WTC11 (cell line): ENCODE data around the gene SULF2. TPM values are rescaled to one million over a fixed set of nuclear protein-coding genes. Genes with fewer than 3 reads are reported as not detected.

Source experiments
- ATAC-seq: fragments of 200-7000 bp; cut with Tn5 transposase; 2 replicates; pipeline ENCODE4 v1.10.0; 2021; ENCODE audit warnings: mild to moderate bottlenecking, moderate library complexity
- CTCF ChIA-PET: fragments of 300-600 bp; sonication (Branson Sonifier 250); formaldehyde crosslinking; loops from one replicate; lab custom pipeline; 2021; ENCODE audit warnings: antibody characterized with exemption; lab: Charles Lee
- POLR2A ChIA-PET: fragments of 350-600 bp; sonication (Branson Sonifier 250); formaldehyde crosslinking; loops from one replicate; lab custom pipeline; 2021; ENCODE audit warnings: antibody characterized with exemption; lab: Charles Lee
- DNase-seq: peaks from one replicate; pipeline ENCODE4 v3.0.0; 2021; ENCODE audit warnings: low spot score
- H3K27ac Mint-ChIP-seq: 2 replicates; pipeline ENCODE4 v1.8.0; 2021; ENCODE audit warnings: mixed read lengths
- H3K27me3 Mint-ChIP-seq: 2 replicates; pipeline ENCODE4 v1.8.0; 2021; ENCODE audit warnings: low read depth, mild to moderate bottlenecking, moderate library complexity, mixed read lengths
- H3K36me3 Mint-ChIP-seq: 2 replicates; pipeline ENCODE4 v1.8.0; 2021; ENCODE audit warnings: mixed read lengths
- H3K4me1 Mint-ChIP-seq: 2 replicates; pipeline ENCODE4 v1.8.0; 2022; ENCODE audit warnings: mixed read lengths
- H3K4me3 Mint-ChIP-seq: 2 replicates; pipeline ENCODE4 v1.8.0; 2021; ENCODE audit warnings: mild to moderate bottlenecking, moderate library complexity, mixed read lengths
- H3K9me3 Mint-ChIP-seq: 2 replicates; pipeline ENCODE4 v1.8.0; 2021; ENCODE audit warnings: mixed read lengths
- ETV6 ChIP-seq: sonication (generic); formaldehyde crosslinking; IDR thresholded peaks from 2 replicates; pipeline ENCODE4 v1.8.1; 2022; ENCODE audit warnings: mild to moderate bottlenecking, missing genetic modification reagents
- FOXJ3 ChIP-seq: sonication (generic); formaldehyde crosslinking; IDR thresholded peaks from 2 replicates; pipeline ENCODE4 v1.9.0; 2021; ENCODE audit warnings: missing genetic modification reagents, mild to moderate bottlenecking, borderline replicate concordance
- GTF2I ChIP-seq: fragments of 250-450 bp; sonication (Bioruptor Pico); conservative IDR thresholded peaks from 2 replicates; pipeline ENCODE4 v1.4.0; 2021; ENCODE audit warnings: mild to moderate bottlenecking
- IRF2 ChIP-seq: sonication (generic); formaldehyde crosslinking; IDR thresholded peaks from 2 replicates; pipeline ENCODE4 v1.8.0; 2022; ENCODE audit warnings: low read depth, missing genetic modification reagents, borderline replicate concordance
- MXD4 ChIP-seq: fragments of 250-450 bp; sonication (Bioruptor Pico); IDR thresholded peaks from 2 replicates; pipeline ENCODE4 v1.8.0; 2021; ENCODE audit warnings: mild to moderate bottlenecking, moderate library complexity, borderline replicate concordance
- MYBL2 ChIP-seq: sonication (generic); formaldehyde crosslinking; IDR thresholded peaks from 2 replicates; pipeline ENCODE4 v1.8.1; 2023; ENCODE audit warnings: mild to moderate bottlenecking, moderate library complexity, missing genetic modification reagents
- NFE2L1 ChIP-seq: sonication (generic); formaldehyde crosslinking; IDR thresholded peaks from 2 replicates; pipeline ENCODE4 v1.8.1; 2023; ENCODE audit warnings: missing genetic modification reagents
- OVOL2 ChIP-seq: fragments of 250-450 bp; sonication (Bioruptor Pico); IDR thresholded peaks from 2 replicates; pipeline ENCODE4 v1.9.0; 2021; ENCODE audit warnings: mild to moderate bottlenecking, borderline replicate concordance
- PREB ChIP-seq: sonication (generic); formaldehyde crosslinking; IDR thresholded peaks from 2 replicates; pipeline ENCODE4 v1.8.1; 2022; ENCODE audit warnings: mild to moderate bottlenecking, missing genetic modification reagents, moderate library complexity, borderline replicate concordance
- TEAD1 ChIP-seq: sonication (generic); formaldehyde crosslinking; IDR thresholded peaks from 2 replicates; pipeline ENCODE4 v1.8.0; 2022; ENCODE audit warnings: mild to moderate bottlenecking, missing genetic modification reagents
- TP53 ChIP-seq: sonication (generic); formaldehyde crosslinking; IDR thresholded peaks from 2 replicates; pipeline ENCODE4 v1.8.1; 2023; ENCODE audit warnings: mild to moderate bottlenecking, missing genetic modification reagents
- ZBTB43 ChIP-seq: sonication (generic); formaldehyde crosslinking; IDR thresholded peaks from 2 replicates; pipeline ENCODE4 v1.8.1; 2023; ENCODE audit warnings: mild to moderate bottlenecking, missing genetic modification reagents
- ZMAT4 ChIP-seq: fragments of 250-450 bp; sonication (Bioruptor Pico); IDR thresholded peaks from 2 replicates; pipeline ENCODE4 v1.9.0; 2021; ENCODE audit warnings: mild to moderate bottlenecking
- ZNF423 ChIP-seq: fragments of 250-450 bp; sonication (Bioruptor Pico); IDR thresholded peaks from 2 replicates; pipeline ENCODE4 v2.1.2; 2022; ENCODE audit warnings: mild to moderate bottlenecking, moderate library complexity
- total RNA-seq: library from RNA; stranded (reverse); gene quantifications from 3 replicates; pipeline ENCODE4 v1.2.3, GENCODE V29; 2021
- TF ChIP-seq, protein P1 (sequence below): fragments of 250-450 bp; sonication (Bioruptor Pico); IDR thresholded peaks from 2 replicates; pipeline ENCODE4 v1.9.0; 2021; ENCODE audit warnings: mild to moderate bottlenecking, borderline replicate concordance
- TF ChIP-seq, protein P2 (sequence below): fragments of 250-450 bp; sonication (Bioruptor Pico); IDR thresholded peaks from 2 replicates; pipeline ENCODE4 v2.1.2; 2022; ENCODE audit warnings: mild to moderate bottlenecking, moderate library complexity
- TF ChIP-seq, protein P3 (sequence below): sonication (generic); formaldehyde crosslinking; IDR thresholded peaks from 2 replicates; pipeline ENCODE4 v1.8.1; 2023; ENCODE audit warnings: mild to moderate bottlenecking, missing genetic modification reagents, moderate library complexity
- TF ChIP-seq, protein P4 (sequence below): sonication (generic); formaldehyde crosslinking; IDR thresholded peaks from 2 replicates; pipeline ENCODE4 v1.8.0; 2022; ENCODE audit warnings: mild to moderate bottlenecking, missing genetic modification reagents

SULF2 gene
- total RNA-seq, 1 experiment from 2014 or later: 36.0 TPM

DNA sequence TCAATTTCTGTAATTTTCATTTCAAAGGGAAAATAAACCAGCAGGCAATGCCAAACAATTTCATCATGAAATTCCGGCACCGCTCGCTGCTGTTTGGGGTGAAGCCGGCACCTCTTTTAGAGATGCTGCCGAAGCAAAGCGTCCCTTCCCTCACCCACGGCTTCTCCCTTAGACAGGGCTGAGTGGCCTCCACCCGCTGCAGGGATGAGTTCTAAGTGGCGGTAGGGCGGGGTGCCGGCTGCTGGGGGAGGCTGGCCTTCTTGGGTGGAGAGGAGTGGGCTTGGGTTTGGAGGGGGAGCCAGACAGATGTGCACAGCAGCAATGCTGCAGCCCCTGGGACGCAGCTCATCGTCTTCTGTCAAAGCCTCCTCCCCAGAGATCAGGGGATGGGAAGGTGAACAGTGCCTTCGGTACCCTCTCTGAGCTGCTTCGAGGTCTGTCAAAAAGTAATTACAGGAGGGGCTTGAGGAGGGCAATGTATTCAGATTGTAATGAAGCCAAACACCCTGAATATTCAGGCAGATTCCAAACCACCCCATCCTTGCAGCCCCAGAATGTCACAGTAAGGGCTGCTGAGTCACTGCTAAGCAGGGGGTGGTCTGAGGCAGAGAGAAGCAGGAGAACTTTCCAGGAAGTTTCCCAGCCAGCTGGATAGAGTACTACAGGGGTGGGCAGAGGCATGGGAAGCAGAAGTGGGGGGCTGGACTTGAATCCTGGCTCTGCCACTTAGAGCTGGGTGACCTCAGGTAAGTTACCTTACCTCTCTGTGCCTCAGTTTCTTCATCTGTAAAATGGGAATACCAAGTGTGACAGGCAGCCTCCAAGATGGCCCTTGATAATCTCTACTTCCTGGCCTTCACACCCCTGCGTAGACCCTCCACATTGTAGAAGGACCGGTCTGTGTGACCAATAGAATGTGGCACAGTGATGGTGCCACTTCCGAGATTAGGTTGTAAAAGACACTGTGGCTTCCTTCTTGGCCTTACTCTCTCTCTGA is 96.6 kb downstream of the SULF2 start:
- no peak overlapping the region for H3K4me3 Mint-ChIP-seq
- TF ChIP-seq, protein P1, sequence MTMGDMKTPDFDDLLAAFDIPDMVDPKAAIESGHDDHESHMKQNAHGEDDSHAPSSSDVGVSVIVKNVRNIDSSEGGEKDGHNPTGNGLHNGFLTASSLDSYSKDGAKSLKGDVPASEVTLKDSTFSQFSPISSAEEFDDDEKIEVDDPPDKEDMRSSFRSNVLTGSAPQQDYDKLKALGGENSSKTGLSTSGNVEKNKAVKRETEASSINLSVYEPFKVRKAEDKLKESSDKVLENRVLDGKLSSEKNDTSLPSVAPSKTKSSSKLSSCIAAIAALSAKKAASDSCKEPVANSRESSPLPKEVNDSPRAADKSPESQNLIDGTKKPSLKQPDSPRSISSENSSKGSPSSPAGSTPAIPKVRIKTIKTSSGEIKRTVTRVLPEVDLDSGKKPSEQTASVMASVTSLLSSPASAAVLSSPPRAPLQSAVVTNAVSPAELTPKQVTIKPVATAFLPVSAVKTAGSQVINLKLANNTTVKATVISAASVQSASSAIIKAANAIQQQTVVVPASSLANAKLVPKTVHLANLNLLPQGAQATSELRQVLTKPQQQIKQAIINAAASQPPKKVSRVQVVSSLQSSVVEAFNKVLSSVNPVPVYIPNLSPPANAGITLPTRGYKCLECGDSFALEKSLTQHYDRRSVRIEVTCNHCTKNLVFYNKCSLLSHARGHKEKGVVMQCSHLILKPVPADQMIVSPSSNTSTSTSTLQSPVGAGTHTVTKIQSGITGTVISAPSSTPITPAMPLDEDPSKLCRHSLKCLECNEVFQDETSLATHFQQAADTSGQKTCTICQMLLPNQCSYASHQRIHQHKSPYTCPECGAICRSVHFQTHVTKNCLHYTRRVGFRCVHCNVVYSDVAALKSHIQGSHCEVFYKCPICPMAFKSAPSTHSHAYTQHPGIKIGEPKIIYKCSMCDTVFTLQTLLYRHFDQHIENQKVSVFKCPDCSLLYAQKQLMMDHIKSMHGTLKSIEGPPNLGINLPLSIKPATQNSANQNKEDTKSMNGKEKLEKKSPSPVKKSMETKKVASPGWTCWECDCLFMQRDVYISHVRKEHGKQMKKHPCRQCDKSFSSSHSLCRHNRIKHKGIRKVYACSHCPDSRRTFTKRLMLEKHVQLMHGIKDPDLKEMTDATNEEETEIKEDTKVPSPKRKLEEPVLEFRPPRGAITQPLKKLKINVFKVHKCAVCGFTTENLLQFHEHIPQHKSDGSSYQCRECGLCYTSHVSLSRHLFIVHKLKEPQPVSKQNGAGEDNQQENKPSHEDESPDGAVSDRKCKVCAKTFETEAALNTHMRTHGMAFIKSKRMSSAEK: no peak
- peak; percentile 28; the same call in 1 of the 2 replicates for TF ChIP-seq ZNF423 (CRISPR knock-in tag)
- peak; percentile 97 for TF ChIP-seq NFE2L1 (CRISPR knock-in tag)
- no peak for TF ChIP-seq IRF2
- TF ChIP-seq MXD4 (CRISPR knock-in tag): no peak
- TF ChIP-seq ZMAT4: no peak
- TF ChIP-seq ZBTB43: no peak
- no peak for TF ChIP-seq MYBL2 (CRISPR knock-in tag)
- no peak for TF ChIP-seq TP53 (CRISPR knock-in tag)
- TF ChIP-seq OVOL2 (CRISPR knock-in tag): no peak
- TF ChIP-seq GTF2I (CRISPR knock-in tag): peak; percentile 50; the same call in 1 of the 2 replicates
- TF ChIP-seq, protein P2, sequence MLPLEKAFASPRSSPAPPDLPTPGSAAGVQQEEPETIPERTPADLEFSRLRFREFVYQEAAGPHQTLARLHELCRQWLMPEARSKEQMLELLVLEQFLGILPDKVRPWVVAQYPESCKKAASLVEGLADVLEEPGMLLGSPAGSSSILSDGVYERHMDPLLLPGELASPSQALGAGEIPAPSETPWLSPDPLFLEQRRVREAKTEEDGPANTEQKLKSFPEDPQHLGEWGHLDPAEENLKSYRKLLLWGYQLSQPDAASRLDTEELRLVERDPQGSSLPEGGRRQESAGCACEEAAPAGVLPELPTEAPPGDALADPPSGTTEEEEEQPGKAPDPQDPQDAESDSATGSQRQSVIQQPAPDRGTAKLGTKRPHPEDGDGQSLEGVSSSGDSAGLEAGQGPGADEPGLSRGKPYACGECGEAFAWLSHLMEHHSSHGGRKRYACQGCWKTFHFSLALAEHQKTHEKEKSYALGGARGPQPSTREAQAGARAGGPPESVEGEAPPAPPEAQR: no peak
- TF ChIP-seq TEAD1 (CRISPR knock-in tag): peak; percentile 41; the same call in 1 of the 2 replicates
- peak; percentile 52; the same call in 1 of the 2 replicates for TF ChIP-seq ETV6
- TF ChIP-seq, protein P3, sequence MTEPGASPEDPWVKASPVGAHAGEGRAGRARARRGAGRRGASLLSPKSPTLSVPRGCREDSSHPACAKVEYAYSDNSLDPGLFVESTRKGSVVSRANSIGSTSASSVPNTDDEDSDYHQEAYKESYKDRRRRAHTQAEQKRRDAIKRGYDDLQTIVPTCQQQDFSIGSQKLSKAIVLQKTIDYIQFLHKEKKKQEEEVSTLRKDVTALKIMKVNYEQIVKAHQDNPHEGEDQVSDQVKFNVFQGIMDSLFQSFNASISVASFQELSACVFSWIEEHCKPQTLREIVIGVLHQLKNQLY (CRISPR knock-in tag): no peak
- TF ChIP-seq, protein P4, sequence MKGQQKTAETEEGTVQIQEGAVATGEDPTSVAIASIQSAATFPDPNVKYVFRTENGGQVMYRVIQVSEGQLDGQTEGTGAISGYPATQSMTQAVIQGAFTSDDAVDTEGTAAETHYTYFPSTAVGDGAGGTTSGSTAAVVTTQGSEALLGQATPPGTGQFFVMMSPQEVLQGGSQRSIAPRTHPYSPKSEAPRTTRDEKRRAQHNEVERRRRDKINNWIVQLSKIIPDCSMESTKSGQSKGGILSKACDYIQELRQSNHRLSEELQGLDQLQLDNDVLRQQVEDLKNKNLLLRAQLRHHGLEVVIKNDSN: no peak
- no peak for TF ChIP-seq PREB (CRISPR knock-in tag)
- no peak for TF ChIP-seq FOXJ3
- ChIA-PET POLR2A (interaction anchor here (0.6 kb wide), 1 partner anchor 436 kb away, joined by 5 read pairs; no protein-coding TSS in a partner anchor), CTCF (interaction anchor here (0.7 to 2.5 kb wide), 5 partner anchors 10 to 932 kb away, joined by 3 to 11 read pairs (median 4); no protein-coding TSS in a partner anchor)
- H3K9me3 Mint-ChIP-seq: peaks cover 43% of the 10 kb centered on the region
- H3K36me3 Mint-ChIP-seq: peaks cover 43% of the 10 kb centered on the region
- ATAC-seq: peak; percentile 86
- peak; percentile 54 for DNase-seq
- H3K27ac Mint-ChIP-seq: no peak overlapping the region
- H3K27me3 Mint-ChIP-seq: peaks cover 7% of the 10 kb centered on the region
- peaks cover 30% of the 10 kb centered on the region for H3K4me1 Mint-ChIP-seq
